HEK293 (cell line): ENCODE results near the gene TMEM61.

Experiments
- CTCF ChIA-PET: fragments of 350-600 bp; formaldehyde crosslinking; extraction: SDS; loops from one replicate; lab custom pipeline; 2021; ENCODE audit warnings: antibody characterized with exemption; lab: Yijun Ruan, JAX
- POLR2A ChIA-PET: fragments of 300-600 bp; formaldehyde crosslinking; extraction: SDS; loops from one replicate; lab custom pipeline; 2020; ENCODE audit warnings: antibody characterized with exemption, inconsistent platforms; lab: Yijun Ruan, JAX
- H3K27ac ChIP-seq: fragments of 200-500 bp; sonication (Bioruptor generic); 2 replicates; pipeline ENCODE4 v1.5.1; 2014; ENCODE audit warnings: low read depth, low read length, control low read depth, inconsistent platforms; ENCODE audit errors: extremely low read depth
- H3K36me3 ChIP-seq, 2 experiments: fragments of 200-500 bp in 1 of 2; sonication (Bioruptor generic) in 1 of 2; 1 replicate in 1 of 2; 2 replicates in 1 of 2; pipeline ENCODE4 v1.5.1; 2014 to 2017; ENCODE audit warnings: inconsistent platforms in 2 of 2, low read length in 2 of 2; ENCODE audit not compliant: control insufficient read depth in 2 of 2, insufficient read depth in 1 of 2
- H3K4me1 ChIP-seq: fragments of 200-500 bp; sonication (Bioruptor generic); 2 replicates; pipeline ENCODE4 v1.5.1; 2014; ENCODE audit warnings: mild to moderate bottlenecking, low read length, inconsistent platforms; ENCODE audit not compliant: control insufficient read depth, insufficient read depth
- H3K4me3 ChIP-seq: 2 replicates; pipeline ENCODE4 v1.5.1; 2011; ENCODE audit warnings: low read depth, mild to moderate bottlenecking, control low read depth, low read length, moderate library complexity
- H3K9me3 ChIP-seq: fragments of 200-500 bp; sonication (Bioruptor generic); 2 replicates; pipeline ENCODE4 v1.5.1; 2014; ENCODE audit warnings: low read depth, low read length, inconsistent platforms; ENCODE audit not compliant: control insufficient read depth, insufficient read depth
- BCL11B ChIP-seq: fragments of 450-650 bp; formaldehyde crosslinking; IDR thresholded peaks from 2 replicates; pipeline ENCODE4 v1.5.1; 2016; ENCODE audit warnings: low read depth, missing biosample characterization, missing genetic modification characterization
- CTCF ChIP-seq: fragments of 450-650 bp; formaldehyde crosslinking; IDR thresholded peaks from 2 replicates; pipeline ENCODE4 v1.5.1; 2016; ENCODE audit warnings: missing biosample characterization, missing genetic modification characterization
- GLIS1 ChIP-seq: fragments of 450-650 bp; formaldehyde crosslinking; IDR thresholded peaks from 2 replicates; pipeline ENCODE4 v1.5.1; 2016; ENCODE audit warnings: missing biosample characterization, missing genetic modification characterization
- OVOL3 ChIP-seq: fragments of 450-650 bp; formaldehyde crosslinking; IDR thresholded peaks from 2 replicates; pipeline ENCODE4 v1.5.1; 2016; ENCODE audit warnings: missing biosample characterization, missing genetic modification characterization
- PATZ1 ChIP-seq: fragments of 450-650 bp; formaldehyde crosslinking; IDR thresholded peaks from 2 replicates; pipeline ENCODE4 v1.5.1; 2016; ENCODE audit warnings: missing biosample characterization, missing genetic modification characterization
- SALL2 ChIP-seq: fragments of 450-650 bp; formaldehyde crosslinking; IDR thresholded peaks from 2 replicates; pipeline ENCODE4 v1.5.0; 2017; ENCODE audit warnings: missing biosample characterization, mild to moderate bottlenecking, missing genetic modification characterization, borderline replicate concordance
- ZBTB17 ChIP-seq: fragments of 450-650 bp; formaldehyde crosslinking; IDR thresholded peaks from 2 replicates; pipeline ENCODE4 v1.5.1; 2016; ENCODE audit warnings: missing biosample characterization, missing genetic modification characterization
- ZBTB26 ChIP-seq: fragments of 450-650 bp; formaldehyde crosslinking; optimal IDR thresholded peaks from 2 replicates; pipeline ENCODE3; 2016; ENCODE audit warnings: missing biosample characterization, mild to moderate bottlenecking, missing genetic modification characterization
- ZBTB6 ChIP-seq: fragments of 450-650 bp; formaldehyde crosslinking; IDR thresholded peaks from 2 replicates; pipeline ENCODE4 v1.5.1; 2017; ENCODE audit warnings: missing biosample characterization, missing genetic modification characterization
- ZNF280D ChIP-seq: fragments of 450-650 bp; formaldehyde crosslinking; IDR thresholded peaks from 2 replicates; pipeline ENCODE4 v1.5.1; 2016; ENCODE audit warnings: missing biosample characterization, missing genetic modification characterization
- ZNF302 ChIP-seq: fragments of 450-650 bp; formaldehyde crosslinking; IDR thresholded peaks from 2 replicates; pipeline ENCODE4 v1.5.1; 2016; ENCODE audit warnings: missing biosample characterization, missing genetic modification characterization, low read depth
- ZNF311 ChIP-seq: fragments of 450-650 bp; formaldehyde crosslinking; IDR thresholded peaks from 2 replicates; pipeline ENCODE4 v1.5.1; 2017; ENCODE audit warnings: missing biosample characterization, missing genetic modification characterization, borderline replicate concordance
- ZNF398 ChIP-seq: fragments of 450-650 bp; formaldehyde crosslinking; IDR thresholded peaks from 2 replicates; pipeline ENCODE4 v1.5.1; 2017; ENCODE audit warnings: missing biosample characterization, missing genetic modification characterization
- ZNF404 ChIP-seq: fragments of 450-650 bp; formaldehyde crosslinking; IDR thresholded peaks from 2 replicates; pipeline ENCODE4 v1.5.1; 2017; ENCODE audit warnings: missing biosample characterization, missing genetic modification characterization
- ZNF433 ChIP-seq: fragments of 450-650 bp; formaldehyde crosslinking; IDR thresholded peaks from 2 replicates; pipeline ENCODE4 v1.5.1; 2016; ENCODE audit warnings: missing biosample characterization, missing genetic modification characterization, low read depth
- ZNF664 ChIP-seq: fragments of 450-650 bp; formaldehyde crosslinking; IDR thresholded peaks from 2 replicates; pipeline ENCODE4 v1.5.1; 2016; ENCODE audit warnings: missing biosample characterization, missing genetic modification characterization
- ZNF747 ChIP-seq: fragments of 450-650 bp; formaldehyde crosslinking; IDR thresholded peaks from 2 replicates; pipeline ENCODE4 v1.5.1; 2016; ENCODE audit warnings: missing biosample characterization, missing genetic modification characterization
- ZNF843 ChIP-seq: fragments of 450-650 bp; formaldehyde crosslinking; IDR thresholded peaks from 2 replicates; pipeline ENCODE4 v1.5.1; 2016; ENCODE audit warnings: missing biosample characterization, missing genetic modification characterization
- ZSCAN18 ChIP-seq: fragments of 450-650 bp; formaldehyde crosslinking; IDR thresholded peaks from 2 replicates; pipeline ENCODE4 v1.5.1; 2016; ENCODE audit warnings: missing biosample characterization, missing genetic modification characterization

The TMEM61 gene

GRCh38 chr1:54988975-54989374 lies 8.5 kb downstream of the TMEM61 start:
- Histone ChIP-seq H3K4me1 (peaks cover 1% of the 10 kb centered on the region; the same call in 1 of the 2 replicates), H3K27ac (no peak overlapping the region), H3K9me3 (no peaks in the 10 kb centered on the region), H3K4me3 (no peak overlapping the region), H3K36me3 (no peaks in the 10 kb centered on the region)
- POLR2A ChIA-PET: no interaction called here
- TF ChIP-seq GLIS1 (tag by site-specific recombination) (peak; percentile 21; the same call in 1 of the 2 replicates), PATZ1 (no peak)
- CTCF ChIA-PET: interaction anchor here (0.8 to 5.7 kb wide), 4 partner anchors 33 to 51 kb away, joined by 3 to 22 read pairs (median 6); no protein-coding TSS in a partner anchor

- CTCF ChIA-PET: interaction anchor here (0.5 to 5.7 kb wide), 3 partner anchors 39 to 226 kb away, joined by 3 to 22 read pairs (median 21); no protein-coding TSS in a partner anchor
- Histone ChIP-seq H3K9me3 (no peaks in the 10 kb centered on the region), H3K4me3 (no peak overlapping the region)
- TF ChIP-seq ZNF398 (tag by site-specific recombination) (no peak), SALL2 (no peak), ZBTB6 (no peak), ZNF280D (tag by site-specific recombination) (no peak), ZNF664 (no peak), ZNF311 (no peak), ZBTB17 (tag by site-specific recombination) (no peak), ZBTB26 (tag by site-specific recombination) (no peak), ZNF302 (tag by site-specific recombination) (no peak), ZNF747 (tag by site-specific recombination) (no peak), ZNF843 (tag by site-specific recombination) (no peak), OVOL3 (tag by site-specific recombination) (no peak), ZNF433 (tag by site-specific recombination) (no peak), ZNF404 (no peak), ZSCAN18 (no peak), BCL11B (no peak), CTCF (no peak)
- TF ChIP-seq, all 188 proteins: peak for 0
- H3K4me1 ChIP-seq: no peaks in the 10 kb centered on the region
- no peaks in the 10 kb centered on the region for H3K36me3 ChIP-seq
- H3K27ac ChIP-seq: no peak overlapping the region
- POLR2A ChIA-PET: no interaction called here
Measured at GRCh38 chr1:54989473-54989872, 9.0 kb downstream of the TMEM61 start.
